Activated CD8-positive, alpha-beta T cell treated with anti-CD3 and anti-CD28 coated beads, Interleukin-2, amount 10 ng/mL, durations not matched to agents 7 days and 5 days (primary cell): ENCODE measurements around the gene GSAP. TPM values are rescaled to one million over a fixed set of nuclear protein-coding genes. Genes with fewer than 3 reads are reported as not detected.
"Not testable (repeated sequence)": the region's sequence is repeated elsewhere in the genome, so short reads cannot be mapped to it uniquely, and the experiment has no call there.

Source experiments
- ATAC-seq: fragments of 150-1000 bp; cut with Tn5 transposase; one replicate; pipeline ENCODE4 v1.10.0; 2021; ENCODE audit warnings: moderate library complexity
- CTCF ChIA-PET: fragments of 350-600 bp; sonication (Branson Sonifier 250); formaldehyde crosslinking; loops from one replicate; lab custom pipeline; 2021; ENCODE audit warnings: antibody characterized with exemption; lab: Charles Lee
- POLR2A ChIA-PET: fragments of 350-600 bp; sonication (Branson Sonifier 250); formaldehyde crosslinking; loops from one replicate; lab custom pipeline; 2021; ENCODE audit warnings: antibody characterized with exemption; lab: Charles Lee
- DNase-seq: peaks from one replicate; pipeline ENCODE4 v3.0.0-alpha.2; 2020
- H3K27ac Mint-ChIP-seq: one replicate; pipeline ENCODE4 v1.8.0; 2021; ENCODE audit warnings: mild to moderate bottlenecking, mixed read lengths
- H3K27me3 Mint-ChIP-seq: one replicate; pipeline ENCODE4 v1.8.0; 2021; ENCODE audit warnings: low read depth, mixed read lengths
- H3K36me3 Mint-ChIP-seq: one replicate; pipeline ENCODE4 v1.8.0; 2021; ENCODE audit warnings: low read depth, mixed read lengths
- H3K4me1 Mint-ChIP-seq: one replicate; pipeline ENCODE4 v1.8.0; 2021; ENCODE audit warnings: low read depth, mixed read lengths
- H3K4me3 Mint-ChIP-seq: one replicate; pipeline ENCODE4 v1.8.0; 2021; ENCODE audit warnings: mild to moderate bottlenecking, mixed read lengths
- H3K9me3 Mint-ChIP-seq: one replicate; pipeline ENCODE4 v1.8.0; 2022; ENCODE audit warnings: mixed read lengths; ENCODE audit not compliant: insufficient read depth
- total RNA-seq, 2 experiments: library from RNA; stranded (reverse); gene quantifications; one replicate each; pipeline ENCODE4 v1.2.3, GENCODE V29; 2021

The GSAP gene
- total RNA-seq, 2 experiments from 2014 or later = 2.2 to 3.9 TPM

DNA sequence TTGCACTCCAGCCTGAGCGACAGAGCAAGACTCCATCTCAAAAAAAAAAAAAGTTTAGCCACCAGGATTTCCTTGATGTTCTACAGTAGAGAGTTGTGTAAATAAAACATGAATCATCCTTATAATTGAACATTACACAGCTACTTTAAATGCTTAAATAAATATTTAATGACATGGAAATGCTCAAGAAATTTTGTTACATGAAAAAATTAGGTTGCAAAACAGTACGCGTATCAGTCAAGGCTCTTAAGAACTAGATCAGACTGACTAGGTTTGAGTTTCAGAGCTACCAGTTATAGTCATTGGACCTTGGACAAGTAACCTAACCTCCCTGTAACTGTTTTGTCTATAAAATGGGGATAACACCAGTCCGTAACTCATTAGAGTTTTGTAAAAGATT, 38.7 kb upstream of the GSAP start:
- H3K4me1 Mint-ChIP-seq = no peaks in the 10 kb centered on the region
- H3K4me3 Mint-ChIP-seq = no peak overlapping the region
- POLR2A ChIA-PET = interaction anchor here (0.6 kb wide), 1 partner anchor 12 kb away, joined by 3 read pairs; no protein-coding TSS in a partner anchor
- no peaks in the 10 kb centered on the region for H3K36me3 Mint-ChIP-seq
- no peak for DNase-seq
- no peak overlapping the region for H3K27ac Mint-ChIP-seq
- CTCF ChIA-PET = no interaction called here
- ATAC-seq = no peak
- H3K27me3 Mint-ChIP-seq = peaks cover 3% of the 10 kb centered on the region
- H3K9me3 Mint-ChIP-seq = no peaks in the 10 kb centered on the region

DNA sequence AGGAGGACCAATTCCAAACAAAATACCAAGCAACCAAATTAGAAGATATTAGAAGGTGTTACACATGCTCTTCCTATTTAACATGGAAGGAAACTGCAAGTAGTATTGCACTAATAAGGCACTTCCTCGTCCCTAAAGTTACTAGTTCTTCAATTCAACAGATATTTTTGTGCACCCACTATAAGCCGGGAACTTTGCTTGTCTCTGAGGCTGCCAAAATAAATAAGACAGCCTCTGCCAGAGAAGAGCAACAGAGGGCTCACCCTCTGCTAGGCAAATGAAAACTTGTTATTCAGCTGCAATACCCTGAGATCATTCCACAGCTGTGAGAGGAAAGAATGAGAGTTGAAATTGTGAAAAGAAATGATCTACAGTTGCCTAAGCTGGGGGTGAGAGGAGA, 37.4 kb upstream of the GSAP start:
- CTCF ChIA-PET = no interaction called here
- Mint-ChIP-seq H3K36me3 (no peaks in the 10 kb centered on the region), H3K27ac (no peak overlapping the region), H3K4me3 (no peak overlapping the region), H3K9me3 (no peaks in the 10 kb centered on the region), H3K4me1 (no peaks in the 10 kb centered on the region), H3K27me3 (peaks cover 3% of the 10 kb centered on the region)
- DNase-seq = no peak
- POLR2A ChIA-PET = no interaction called here
- ATAC-seq = no peak

DNA sequence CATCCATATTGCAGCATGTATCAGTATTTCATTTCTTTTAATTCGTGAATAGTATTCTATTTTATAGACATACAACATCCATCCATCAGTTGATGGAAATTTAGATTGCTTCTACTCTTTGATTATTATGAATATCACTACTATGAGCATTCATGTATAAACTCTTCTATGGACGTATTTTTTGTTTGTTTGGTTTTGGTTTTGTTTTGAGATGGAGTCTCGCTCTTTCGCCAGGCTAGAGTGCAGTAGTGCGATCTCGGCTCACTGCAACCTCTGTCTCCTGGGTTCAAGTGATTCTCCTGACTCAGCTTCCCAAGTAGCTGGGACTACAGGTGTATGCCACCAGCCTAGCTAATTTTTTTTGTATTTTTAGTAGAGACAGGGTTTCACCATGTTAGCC, 35.8 kb upstream of the GSAP start:
- H3K36me3 Mint-ChIP-seq, H3K27ac Mint-ChIP-seq, CTCF ChIA-PET, H3K4me1 Mint-ChIP-seq, ATAC-seq, H3K27me3 Mint-ChIP-seq, H3K4me3 Mint-ChIP-seq, POLR2A ChIA-PET, H3K9me3 Mint-ChIP-seq, DNase-seq: not testable (repeated sequence)

DNA sequence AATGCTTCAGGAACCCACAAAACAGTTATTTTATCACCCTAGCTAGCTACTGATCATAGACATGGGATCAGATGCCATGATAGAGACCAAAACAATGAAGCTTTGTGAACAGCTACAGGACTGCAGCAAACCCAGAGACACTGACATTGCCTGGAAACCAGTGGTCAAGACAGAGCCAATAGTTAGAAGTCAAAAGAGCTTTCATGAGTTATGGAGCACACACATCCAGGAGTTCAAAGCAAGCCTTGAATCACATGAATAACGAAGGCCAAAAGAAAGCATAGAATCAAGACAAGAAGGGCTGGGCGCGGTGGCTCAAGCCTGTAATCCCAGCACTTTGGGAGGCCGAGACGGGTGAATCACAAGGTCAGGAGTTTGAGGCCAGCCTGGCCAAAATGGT, 34.5 kb upstream of the GSAP start:
- ChIA-PET POLR2A (no interaction called here), CTCF (interaction anchor here (1.3 kb wide), 1 partner anchor 23 kb away, joined by 3 read pairs; no protein-coding TSS in a partner anchor)
- H3K36me3 Mint-ChIP-seq = no peaks in the 10 kb centered on the region
- H3K4me3 Mint-ChIP-seq = no peak overlapping the region
- H3K27me3 Mint-ChIP-seq = peaks cover 1% of the 10 kb centered on the region
- ATAC-seq = no peak
- DNase-seq = no peak
- H3K9me3 Mint-ChIP-seq = no peaks in the 10 kb centered on the region
- no peak overlapping the region for H3K27ac Mint-ChIP-seq
- peaks cover 11% of the 10 kb centered on the region for H3K4me1 Mint-ChIP-seq

DNA sequence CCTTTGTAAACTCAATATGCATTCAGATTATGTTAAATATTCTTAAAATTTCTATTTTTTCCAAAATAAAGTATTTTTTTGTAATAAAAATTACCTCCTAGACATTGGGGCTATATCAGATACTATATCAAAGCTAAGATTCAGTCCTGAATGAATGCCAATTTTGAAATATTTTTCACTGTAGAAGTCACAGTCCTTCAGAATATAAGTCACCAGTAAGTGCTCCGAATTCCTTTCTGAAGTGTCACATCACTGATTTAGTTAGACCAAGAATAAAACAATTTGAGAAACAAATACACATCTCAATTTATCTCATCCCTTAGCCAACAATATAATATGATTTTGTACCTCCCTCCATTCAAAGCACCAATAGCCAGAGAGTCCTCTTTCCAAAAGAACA, 33.9 kb upstream of the GSAP start:
- Mint-ChIP-seq H3K27me3 (peaks cover 1% of the 10 kb centered on the region), H3K36me3 (no peaks in the 10 kb centered on the region), H3K27ac (no peak overlapping the region), H3K4me1 (peaks cover 11% of the 10 kb centered on the region), H3K4me3 (no peak overlapping the region), H3K9me3 (no peaks in the 10 kb centered on the region)
- CTCF ChIA-PET = interaction anchor here (1.3 kb wide), 1 partner anchor 22 kb away, joined by 3 read pairs; no protein-coding TSS in a partner anchor
- no peak for DNase-seq
- POLR2A ChIA-PET = no interaction called here
- no peak for ATAC-seq

DNA sequence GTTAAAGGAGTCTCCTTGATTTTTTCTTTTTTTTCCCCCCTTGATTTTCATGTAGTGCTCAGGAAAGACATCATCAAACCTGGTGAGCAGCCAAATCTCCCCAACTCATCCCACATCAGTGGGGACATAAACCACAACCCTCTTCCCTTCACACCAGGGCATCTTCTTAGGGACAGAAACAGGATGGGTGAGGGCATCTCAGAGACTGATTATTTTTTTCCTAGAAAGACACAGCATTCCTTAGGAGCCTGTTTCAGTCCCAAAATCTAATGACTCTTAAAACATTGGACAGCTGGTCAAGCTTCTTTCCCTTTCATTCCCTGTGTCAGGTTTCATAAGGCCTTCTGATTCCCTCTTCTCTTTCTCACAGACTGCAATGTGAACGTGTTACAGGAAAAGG, 31.5 kb upstream of the GSAP start:
- Mint-ChIP-seq H3K27me3 (peaks cover 1% of the 10 kb centered on the region), H3K9me3 (no peaks in the 10 kb centered on the region), H3K4me1 (peaks cover 11% of the 10 kb centered on the region), H3K4me3 (no peak overlapping the region), H3K27ac (no peak overlapping the region), H3K36me3 (no peaks in the 10 kb centered on the region)
- CTCF ChIA-PET = no interaction called here
- POLR2A ChIA-PET = no interaction called here
- ATAC-seq (no peak), DNase-seq (no peak)

DNA sequence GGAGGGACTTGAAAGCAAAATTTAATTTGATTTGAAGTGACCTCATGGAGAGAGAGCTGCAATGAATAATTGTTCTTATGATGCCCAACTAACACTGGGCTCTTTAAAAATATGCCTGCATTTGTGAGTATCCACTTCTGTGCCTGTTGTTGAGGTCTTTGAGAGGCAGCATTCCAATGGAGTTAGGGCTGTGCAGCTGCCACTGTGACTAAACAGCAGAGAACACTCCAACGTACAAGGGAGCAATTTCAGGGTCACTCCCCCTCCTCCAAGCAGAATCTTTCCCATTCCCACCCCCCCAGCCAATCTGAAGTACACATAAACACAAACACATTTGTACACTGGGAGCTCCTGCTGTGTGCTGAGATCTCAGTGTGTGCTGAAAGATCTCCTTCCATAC, 28.0 kb upstream of the GSAP start:
- Mint-ChIP-seq H3K9me3 (no peaks in the 10 kb centered on the region), H3K27ac (no peak overlapping the region), H3K27me3 (peaks cover 8% of the 10 kb centered on the region), H3K36me3 (no peaks in the 10 kb centered on the region), H3K4me1 (peaks cover 11% of the 10 kb centered on the region), H3K4me3 (no peak overlapping the region)
- ChIA-PET CTCF (no interaction called here), POLR2A (no interaction called here)
- DNase-seq (no peak), ATAC-seq (no peak)

DNA sequence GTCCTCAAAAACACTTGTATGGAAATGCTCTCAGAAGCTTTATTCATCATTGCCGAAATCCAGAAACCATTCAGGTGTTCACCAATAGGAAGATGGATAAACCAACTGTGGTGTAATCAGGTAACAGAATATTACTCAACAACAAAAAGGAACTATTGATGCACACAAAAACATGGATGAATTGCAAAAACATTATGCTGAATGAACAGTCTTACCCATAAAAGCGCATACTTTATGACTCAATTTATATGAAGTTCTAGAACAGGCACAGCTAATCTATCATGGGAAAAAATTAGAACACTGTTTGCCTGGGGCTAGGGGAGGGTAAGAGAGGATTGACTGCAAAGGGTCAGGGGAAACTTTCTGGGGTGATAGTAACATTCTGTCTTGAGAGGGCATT, 26.9 kb upstream of the GSAP start:
- ATAC-seq (no peak), DNase-seq (no peak)
- Mint-ChIP-seq H3K36me3 (no peaks in the 10 kb centered on the region), H3K27ac (no peak overlapping the region), H3K27me3 (peaks cover 10% of the 10 kb centered on the region), H3K4me1 (peaks cover 11% of the 10 kb centered on the region), H3K9me3 (no peaks in the 10 kb centered on the region), H3K4me3 (no peak overlapping the region)
- POLR2A ChIA-PET = no interaction called here
- CTCF ChIA-PET = no interaction called here

DNA sequence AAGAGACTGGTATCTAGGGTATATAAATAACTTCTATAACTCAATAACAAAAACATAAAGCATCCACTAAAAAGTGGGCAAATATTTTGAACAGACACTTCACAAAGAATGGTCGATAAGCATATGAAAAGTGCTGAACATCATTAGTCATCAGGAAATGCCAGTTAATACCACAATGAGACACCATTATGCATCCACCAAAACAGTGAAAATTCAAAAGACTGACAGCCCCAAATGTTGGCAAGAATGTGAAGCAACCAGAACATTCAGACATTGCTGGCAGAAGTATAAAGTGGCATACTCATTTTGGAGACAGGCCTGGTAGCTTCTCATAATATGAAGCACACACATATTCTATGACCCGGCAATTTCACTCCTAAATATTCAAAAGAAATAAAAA, 26.5 kb upstream of the GSAP start:
- no peak for ATAC-seq
- Mint-ChIP-seq H3K9me3 (no peaks in the 10 kb centered on the region), H3K4me1 (peaks cover 9% of the 10 kb centered on the region), H3K27me3 (peaks cover 11% of the 10 kb centered on the region), H3K27ac (no peak overlapping the region), H3K36me3 (no peaks in the 10 kb centered on the region), H3K4me3 (no peak overlapping the region)
- CTCF ChIA-PET = no interaction called here
- DNase-seq = no peak
- POLR2A ChIA-PET = interaction anchor here (0.5 kb wide), 1 partner anchor 12 kb away, joined by 3 read pairs; no protein-coding TSS in a partner anchor

DNA sequence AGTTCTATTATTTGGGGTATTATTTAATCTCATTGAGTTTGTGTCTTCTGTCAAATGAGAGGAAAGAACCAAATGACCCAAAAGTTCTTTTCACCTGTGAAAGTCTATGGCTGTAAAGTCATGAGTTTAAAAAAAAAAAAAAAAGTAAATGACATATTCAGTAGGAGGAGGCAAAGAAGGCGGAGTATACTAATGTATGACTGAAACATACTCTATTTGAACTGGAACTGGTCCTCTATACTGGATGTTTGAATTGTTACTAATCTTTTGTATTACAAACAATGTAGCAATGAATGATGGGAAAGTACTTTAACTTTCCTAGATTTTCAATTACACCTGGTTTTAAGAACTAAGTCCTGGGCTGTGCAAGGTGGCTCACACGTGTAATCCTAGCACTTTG, 24.9 kb upstream of the GSAP start:
- DNase-seq (no peak), ATAC-seq (no peak)
- Mint-ChIP-seq H3K27ac (no peak overlapping the region), H3K27me3 (peaks cover 16% of the 10 kb centered on the region), H3K9me3 (no peaks in the 10 kb centered on the region), H3K4me1 (no peaks in the 10 kb centered on the region), H3K4me3 (no peak overlapping the region), H3K36me3 (no peaks in the 10 kb centered on the region)
- POLR2A ChIA-PET = no interaction called here
- CTCF ChIA-PET = interaction anchor here (0.7 kb wide), 1 partner anchor 35 kb away, joined by 3 read pairs; no protein-coding TSS in a partner anchor

DNA sequence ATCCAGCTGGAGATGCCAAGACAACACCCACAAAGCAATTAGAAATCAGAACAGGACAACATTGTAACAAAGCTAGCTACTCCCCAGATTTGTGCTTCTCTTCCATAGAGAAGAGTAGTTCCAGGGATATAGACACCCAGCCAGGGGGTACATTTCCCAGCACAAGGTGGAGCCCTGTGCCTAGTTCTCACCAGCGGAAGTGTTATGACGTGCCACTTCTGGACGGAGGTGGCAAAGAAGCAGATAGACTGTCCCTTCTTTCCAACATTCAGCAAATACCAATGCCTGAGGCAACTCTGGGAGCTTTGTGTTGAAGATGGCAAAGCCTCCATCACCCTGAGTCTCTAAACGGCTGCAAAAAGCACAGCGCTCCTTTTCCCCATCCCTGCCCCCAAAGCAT, 23.4 kb upstream of the GSAP start:
- H3K27me3 Mint-ChIP-seq = peaks cover 16% of the 10 kb centered on the region
- no peak for DNase-seq
- ChIA-PET CTCF (no interaction called here), POLR2A (no interaction called here)
- H3K4me3 Mint-ChIP-seq = no peak overlapping the region
- H3K9me3 Mint-ChIP-seq = no peaks in the 10 kb centered on the region
- H3K36me3 Mint-ChIP-seq = no peaks in the 10 kb centered on the region
- no peaks in the 10 kb centered on the region for H3K4me1 Mint-ChIP-seq
- ATAC-seq = no peak
- no peak overlapping the region for H3K27ac Mint-ChIP-seq

DNA sequence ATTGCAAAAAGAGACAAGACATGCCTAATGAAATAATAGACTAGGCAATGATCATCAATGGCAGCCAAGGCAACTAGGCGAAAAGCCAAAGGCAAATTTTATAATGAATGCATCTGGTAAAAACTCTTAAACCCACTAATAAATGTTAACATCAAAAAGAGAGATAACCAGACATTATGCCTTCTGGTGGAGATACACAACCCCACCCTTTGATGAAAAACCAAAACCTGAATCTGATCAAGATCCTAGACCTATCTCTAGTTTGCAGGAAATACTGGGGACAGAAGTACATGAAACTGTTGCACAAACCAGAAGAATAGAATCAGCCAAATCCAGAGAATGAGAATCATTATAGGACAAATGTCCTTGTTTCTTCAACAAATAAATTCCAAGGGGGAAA, 22.0 kb upstream of the GSAP start:
- no peak for DNase-seq
- peaks cover 26% of the 10 kb centered on the region for H3K27me3 Mint-ChIP-seq
- H3K4me3 Mint-ChIP-seq = no peak overlapping the region
- POLR2A ChIA-PET = no interaction called here
- H3K27ac Mint-ChIP-seq = no peak overlapping the region
- no peaks in the 10 kb centered on the region for H3K36me3 Mint-ChIP-seq
- no peaks in the 10 kb centered on the region for H3K4me1 Mint-ChIP-seq
- no peak for ATAC-seq
- CTCF ChIA-PET = no interaction called here
- H3K9me3 Mint-ChIP-seq = no peaks in the 10 kb centered on the region
